Astrocyte (in vitro differentiated cells and primary cell): ENCODE measurements around the gene ABCC9.

ENCODE experiments used
- EZH2 ChIP-seq: IDR thresholded peaks from 2 replicates; pipeline ENCODE4 v1.6.1; 2012; ENCODE audit warnings: mild to moderate bottlenecking, low read length, inconsistent platforms; ENCODE audit not compliant: insufficient read depth
- TF ChIP-seq, protein P1 (sequence below): IDR thresholded peaks from 2 replicates; pipeline ENCODE4 v1.5.1; 2011; ENCODE audit warnings: low read depth, mild to moderate bottlenecking, inconsistent platforms, low read length, moderate library complexity; ENCODE audit not compliant: insufficient read depth

DNA sequence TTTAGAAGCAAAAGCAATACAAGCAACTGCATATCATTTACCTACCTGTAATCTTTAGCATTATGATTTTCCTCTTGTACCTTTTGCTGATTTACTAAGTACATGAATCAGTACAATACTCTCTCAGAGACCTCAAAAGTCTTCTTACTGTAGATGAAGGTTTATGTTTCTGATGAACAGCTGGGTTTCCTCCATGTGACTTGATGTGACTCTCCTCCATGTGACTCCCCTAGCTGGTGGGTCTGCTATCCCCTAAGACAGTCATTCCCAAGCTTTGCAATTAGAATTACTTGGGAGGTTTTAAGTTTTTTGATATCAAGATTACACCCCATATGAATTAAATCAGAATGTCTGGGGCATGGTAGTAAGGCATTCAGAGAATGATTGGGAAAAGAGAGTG is 32.0 kb upstream of the ABCC9 start:
- TF ChIP-seq EZH2 = no peak
- TF ChIP-seq, protein P1, sequence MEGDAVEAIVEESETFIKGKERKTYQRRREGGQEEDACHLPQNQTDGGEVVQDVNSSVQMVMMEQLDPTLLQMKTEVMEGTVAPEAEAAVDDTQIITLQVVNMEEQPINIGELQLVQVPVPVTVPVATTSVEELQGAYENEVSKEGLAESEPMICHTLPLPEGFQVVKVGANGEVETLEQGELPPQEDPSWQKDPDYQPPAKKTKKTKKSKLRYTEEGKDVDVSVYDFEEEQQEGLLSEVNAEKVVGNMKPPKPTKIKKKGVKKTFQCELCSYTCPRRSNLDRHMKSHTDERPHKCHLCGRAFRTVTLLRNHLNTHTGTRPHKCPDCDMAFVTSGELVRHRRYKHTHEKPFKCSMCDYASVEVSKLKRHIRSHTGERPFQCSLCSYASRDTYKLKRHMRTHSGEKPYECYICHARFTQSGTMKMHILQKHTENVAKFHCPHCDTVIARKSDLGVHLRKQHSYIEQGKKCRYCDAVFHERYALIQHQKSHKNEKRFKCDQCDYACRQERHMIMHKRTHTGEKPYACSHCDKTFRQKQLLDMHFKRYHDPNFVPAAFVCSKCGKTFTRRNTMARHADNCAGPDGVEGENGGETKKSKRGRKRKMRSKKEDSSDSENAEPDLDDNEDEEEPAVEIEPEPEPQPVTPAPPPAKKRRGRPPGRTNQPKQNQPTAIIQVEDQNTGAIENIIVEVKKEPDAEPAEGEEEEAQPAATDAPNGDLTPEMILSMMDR = no peak
